Muscle layer of duodenum (tissue), 2 donors: Measurements from ENCODE around the gene CYSRT1.

Experiments
- H3K27ac ChIP-seq: one replicate; pipeline ENCODE4 v1.7.0; 2013; ENCODE audit warnings: mild to moderate bottlenecking, low read length
- H3K27me3 ChIP-seq: one replicate; pipeline ENCODE4 v1.7.0; 2013; ENCODE audit warnings: low read depth, mild to moderate bottlenecking, control low read depth, low read length
- H3K36me3 ChIP-seq, 2 donors: one replicate each; pipeline ENCODE4 v1.7.0; 2013; ENCODE audit warnings: low read length in 2 of 2, control low read depth in 1 of 2, mild to moderate bottlenecking in 1 of 2; ENCODE audit not compliant: insufficient read depth in 2 of 2, control insufficient read depth in 1 of 2
- H3K4me1 ChIP-seq, 2 donors: one replicate each; pipeline ENCODE4 v1.7.0; 2013; ENCODE audit warnings: low read length in 2 of 2, mild to moderate bottlenecking in 2 of 2, control low read depth in 1 of 2, moderate library complexity in 1 of 2; ENCODE audit not compliant: insufficient read depth in 2 of 2, control insufficient read depth in 1 of 2
- H3K4me3 ChIP-seq, 2 donors: one replicate each; pipeline ENCODE4 v1.7.0; 2013; ENCODE audit warnings: low read length in 2 of 2, low read depth in 1 of 2, mild to moderate bottlenecking in 1 of 2
- H3K9me3 ChIP-seq, 2 donors: one replicate each; pipeline ENCODE4 v1.7.0; 2013; ENCODE audit warnings: low read length in 2 of 2, control low read depth in 1 of 2, mild to moderate bottlenecking in 1 of 2; ENCODE audit not compliant: control insufficient read depth in 1 of 2
- donor health status: healthy.

Gene CYSRT1

DNA sequence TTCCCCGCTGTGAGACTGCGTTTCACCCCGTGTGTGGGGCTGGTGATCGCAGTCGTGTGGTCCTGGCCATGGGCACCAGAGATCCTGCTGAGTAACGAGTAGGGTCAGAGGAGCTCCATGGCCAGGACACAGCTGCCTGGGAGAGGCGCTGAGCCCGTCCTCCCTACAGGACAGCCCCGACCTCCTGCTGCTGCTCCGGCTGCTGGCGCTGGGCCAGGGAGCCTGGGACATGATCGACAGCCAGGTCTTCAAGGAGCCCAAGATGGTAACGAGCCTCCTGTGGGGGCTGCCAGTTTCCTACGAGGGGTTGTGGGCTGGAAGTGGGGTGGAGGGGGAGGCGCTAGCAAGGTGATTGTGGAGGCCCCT is 41.2 kb downstream of the CYSRT1 start:
- Histone ChIP-seq H3K27ac (no peak overlapping the region), H3K36me3 (peaks cover 17 to 46% of the 10 kb centered on the region in 2 donors), H3K9me3 (no peaks in the 10 kb centered on the region), H3K27me3 (no peaks in the 10 kb centered on the region), H3K4me3 (no peak overlapping the region), H3K4me1 (peaks cover 4 to 11% of the 10 kb centered on the region in 2 donors)

DNA sequence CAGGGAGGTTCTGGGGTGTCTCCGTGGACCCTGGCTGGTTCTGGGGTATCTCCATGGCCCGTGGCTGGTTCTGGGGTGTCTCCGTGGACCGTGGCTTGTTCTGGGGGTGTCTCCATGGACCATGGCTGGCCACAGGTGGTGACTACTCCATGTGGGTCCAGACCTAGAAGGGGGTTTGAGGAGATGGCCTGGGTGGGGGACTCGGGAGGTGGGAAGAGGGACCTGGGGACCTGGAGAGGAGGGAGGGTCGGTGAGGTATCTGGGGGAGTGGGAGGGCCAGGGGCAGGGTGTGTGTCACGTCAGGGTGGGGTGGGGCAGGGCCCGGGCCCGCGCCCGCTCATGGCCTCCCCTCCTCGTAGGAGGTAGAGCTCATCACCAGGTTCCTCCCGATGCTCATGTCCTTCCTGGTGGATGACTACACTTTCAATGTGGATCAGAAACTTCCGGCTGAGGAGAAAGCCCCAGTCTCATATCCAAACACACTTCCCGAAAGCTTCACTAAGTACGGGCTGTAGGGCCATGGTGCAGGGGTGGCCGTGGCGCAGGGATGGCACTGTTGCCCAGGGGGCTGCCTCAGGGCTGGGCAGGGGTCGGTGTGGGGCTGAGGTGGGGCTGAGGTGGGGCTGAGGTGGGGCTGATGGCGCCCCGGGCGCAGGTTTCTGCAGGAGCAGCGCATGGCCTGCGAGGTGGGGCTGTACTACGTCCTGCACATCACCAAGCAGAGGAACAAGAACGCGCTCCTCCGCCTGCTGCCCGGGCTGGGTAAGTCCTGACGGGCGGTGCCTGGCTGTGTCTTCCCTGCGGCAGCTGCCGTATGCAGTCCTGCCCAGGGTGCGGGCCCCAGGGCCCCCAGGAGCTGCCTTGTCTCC is 41.8 kb downstream of the CYSRT1 start:
- peaks cover 4 to 11% of the 10 kb centered on the region in 2 donors for H3K4me1 ChIP-seq
- no peaks in the 10 kb centered on the region for H3K9me3 ChIP-seq
- no peak overlapping the region for H3K27ac ChIP-seq
- no peaks in the 10 kb centered on the region for H3K27me3 ChIP-seq
- H3K4me3 ChIP-seq: no peak overlapping the region
- H3K36me3 ChIP-seq: peaks cover 17 to 50% of the 10 kb centered on the region in 2 donors

DNA sequence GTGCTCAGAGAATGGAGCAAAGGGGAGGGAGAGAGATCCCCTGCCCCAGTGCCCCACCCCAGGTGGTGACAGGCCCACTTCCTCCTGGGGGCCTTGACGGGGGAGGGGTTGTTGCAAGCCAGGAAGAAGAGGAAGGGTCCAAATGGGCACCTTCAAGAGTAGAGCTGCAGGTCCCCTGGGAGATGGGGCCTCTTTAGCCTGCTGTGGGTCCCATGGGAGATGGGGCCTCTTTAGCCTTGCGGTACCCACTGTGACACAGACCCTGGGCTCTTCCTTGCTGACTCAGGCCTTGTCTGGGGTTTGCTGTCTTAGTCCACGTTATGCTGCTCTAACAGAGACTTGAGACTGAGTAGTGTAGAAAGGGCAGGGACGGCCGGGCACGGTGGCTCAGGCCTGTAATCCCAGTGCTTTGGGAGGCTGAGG is 43.0 kb downstream of the CYSRT1 start:
- H3K36me3 ChIP-seq: peaks cover 21 to 61% of the 10 kb centered on the region in 2 donors

DNA sequence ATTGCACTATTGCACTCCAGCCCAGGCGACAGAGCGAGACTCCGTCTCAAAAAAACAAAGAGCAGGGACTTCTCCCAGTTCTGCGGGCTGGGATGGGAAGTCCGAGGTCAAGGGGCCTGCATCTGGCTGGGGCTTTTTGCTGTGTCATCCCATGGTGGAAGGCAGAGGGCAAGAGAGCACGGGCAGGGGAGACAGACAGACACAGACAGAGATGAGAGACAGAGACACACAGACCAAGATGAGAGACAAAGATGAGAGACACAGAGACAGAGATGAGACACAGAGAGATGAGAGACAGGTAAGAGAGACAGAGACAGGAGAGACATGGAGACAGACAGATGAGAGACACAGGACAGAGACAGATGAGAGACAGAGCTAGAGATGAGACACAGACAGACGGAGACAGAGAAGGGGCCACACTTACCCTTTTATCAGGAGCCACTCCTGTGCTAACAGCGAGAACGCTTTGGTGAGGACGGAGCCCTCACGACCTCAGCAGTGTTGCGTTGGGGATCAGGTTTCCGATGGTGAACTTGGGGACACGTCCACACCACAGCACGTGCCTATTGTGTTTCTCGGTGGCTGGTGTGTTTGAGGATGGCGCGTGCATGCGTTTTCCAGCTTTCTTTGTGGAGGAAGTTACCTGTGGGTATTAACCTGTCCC is 43.7 kb downstream of the CYSRT1 start:
- Histone ChIP-seq H3K27me3 (no peaks in the 10 kb centered on the region), H3K4me1 (peaks cover 4 to 11% of the 10 kb centered on the region in 2 donors), H3K36me3 (peaks cover 21 to 63% of the 10 kb centered on the region in 2 donors), H3K4me3 (no peak overlapping the region), H3K27ac (no peak overlapping the region), H3K9me3 (no peaks in the 10 kb centered on the region)

More for the DNA sequence above, 43.0 kb downstream of the CYSRT1 start:
- Histone ChIP-seq H3K27me3 (no peaks in the 10 kb centered on the region), H3K4me1 (peaks cover 4 to 11% of the 10 kb centered on the region in 2 donors), H3K9me3 (no peaks in the 10 kb centered on the region), H3K27ac (no peak overlapping the region), H3K4me3 (no peak overlapping the region)

DNA sequence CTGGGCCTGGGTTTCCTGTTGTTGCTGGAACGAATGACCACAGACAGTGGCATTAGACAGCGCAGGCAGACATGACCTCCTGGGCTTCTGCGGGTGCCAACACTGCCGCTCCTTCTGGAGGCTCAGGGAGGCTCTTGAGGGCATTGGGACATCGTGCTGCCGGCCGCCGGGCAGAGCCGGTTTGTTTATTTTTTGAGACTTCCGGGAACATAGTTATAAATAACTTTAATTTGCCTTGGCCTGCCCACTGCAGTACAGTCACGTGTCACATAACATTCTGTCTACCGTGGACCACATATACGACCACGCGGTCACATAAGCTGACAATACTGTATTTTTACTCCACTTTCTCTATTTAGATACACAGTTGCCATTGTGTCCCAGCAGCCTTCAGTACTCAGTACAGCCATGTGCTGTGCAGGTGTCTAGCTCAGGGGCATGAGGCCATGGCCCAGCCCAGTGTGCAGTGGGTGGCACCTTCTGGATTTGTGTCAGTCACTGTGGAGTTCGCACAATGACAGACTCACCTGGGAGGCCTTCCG is 44.3 kb downstream of the CYSRT1 start:
- H3K27me3 ChIP-seq: no peaks in the 10 kb centered on the region
- peaks cover 4 to 11% of the 10 kb centered on the region in 2 donors for H3K4me1 ChIP-seq
- H3K27ac ChIP-seq: no peak overlapping the region
- no peaks in the 10 kb centered on the region for H3K9me3 ChIP-seq
- no peak overlapping the region for H3K4me3 ChIP-seq
- peaks cover 21 to 63% of the 10 kb centered on the region in 2 donors for H3K36me3 ChIP-seq

DNA sequence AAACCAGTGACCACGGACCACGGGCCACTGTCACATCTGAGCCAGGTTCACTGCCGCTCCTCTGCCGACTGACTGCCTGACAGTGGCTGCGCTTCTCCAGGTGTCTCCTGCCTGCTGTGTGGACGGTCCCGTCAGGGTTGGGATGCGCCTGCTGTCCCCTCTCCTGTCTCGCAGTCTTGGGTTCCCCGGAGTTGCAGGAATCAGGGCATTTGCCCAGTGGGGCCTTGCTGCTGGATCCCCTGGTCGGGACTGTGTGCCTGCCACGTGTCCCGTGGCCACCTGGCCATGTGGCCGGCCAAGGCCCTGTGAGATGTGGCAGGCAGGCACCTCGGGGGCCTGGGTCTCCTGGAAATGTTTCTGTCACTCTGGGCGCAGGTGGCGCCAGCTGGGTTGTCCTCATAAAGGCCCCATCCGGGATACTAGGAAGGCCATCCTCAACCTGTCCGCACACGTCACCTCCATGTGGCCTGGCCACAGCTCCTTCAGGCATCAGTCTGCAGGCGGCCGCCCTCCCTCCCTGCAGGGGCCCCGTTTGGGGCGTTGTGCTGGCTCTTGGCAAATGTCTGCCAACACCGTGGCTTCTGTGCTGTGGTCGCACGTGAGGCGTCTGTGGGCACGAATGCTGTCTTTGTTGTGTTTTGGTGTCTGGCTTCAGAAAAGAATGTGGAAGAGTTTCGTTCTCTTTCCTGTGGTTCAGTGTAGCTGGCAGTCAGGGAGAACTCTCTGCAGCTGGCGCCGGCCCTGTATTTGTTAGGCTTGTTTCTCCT is 46.1 kb downstream of the CYSRT1 start:
- Histone ChIP-seq H3K9me3 (no peaks in the 10 kb centered on the region), H3K27me3 (no peaks in the 10 kb centered on the region), H3K4me3 (no peak overlapping the region), H3K36me3 (peaks cover 21 to 53% of the 10 kb centered on the region in 2 donors), H3K4me1 (peaks cover 6 to 17% of the 10 kb centered on the region in 2 donors), H3K27ac (no peak overlapping the region)

DNA sequence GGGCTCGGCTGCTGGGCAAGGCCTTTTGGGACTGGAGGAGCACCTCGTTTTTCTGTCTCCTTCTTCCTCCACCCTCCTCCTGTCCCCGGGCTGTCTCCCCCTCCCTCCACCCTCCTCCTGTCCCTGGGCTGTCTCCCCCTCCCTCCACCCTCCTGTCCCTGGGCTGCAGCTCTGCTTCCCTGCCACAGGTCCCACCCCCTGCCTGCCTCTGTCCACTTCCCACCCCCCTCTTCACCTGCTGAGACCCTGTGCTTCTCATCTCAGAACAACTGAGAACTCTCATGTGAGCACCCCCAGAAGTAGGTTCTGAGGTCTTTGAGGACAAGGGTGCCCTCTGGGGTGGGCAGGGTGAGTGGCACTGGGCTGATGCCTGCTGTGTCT is 46.7 kb downstream of the CYSRT1 start:
- no peak overlapping the region for H3K4me3 ChIP-seq
- H3K27me3 ChIP-seq: no peaks in the 10 kb centered on the region
- peaks cover 11 to 22% of the 10 kb centered on the region in 2 donors for H3K4me1 ChIP-seq
- no peaks in the 10 kb centered on the region for H3K9me3 ChIP-seq
- H3K27ac ChIP-seq: no peak overlapping the region
- peaks cover 18 to 47% of the 10 kb centered on the region in 2 donors for H3K36me3 ChIP-seq

DNA sequence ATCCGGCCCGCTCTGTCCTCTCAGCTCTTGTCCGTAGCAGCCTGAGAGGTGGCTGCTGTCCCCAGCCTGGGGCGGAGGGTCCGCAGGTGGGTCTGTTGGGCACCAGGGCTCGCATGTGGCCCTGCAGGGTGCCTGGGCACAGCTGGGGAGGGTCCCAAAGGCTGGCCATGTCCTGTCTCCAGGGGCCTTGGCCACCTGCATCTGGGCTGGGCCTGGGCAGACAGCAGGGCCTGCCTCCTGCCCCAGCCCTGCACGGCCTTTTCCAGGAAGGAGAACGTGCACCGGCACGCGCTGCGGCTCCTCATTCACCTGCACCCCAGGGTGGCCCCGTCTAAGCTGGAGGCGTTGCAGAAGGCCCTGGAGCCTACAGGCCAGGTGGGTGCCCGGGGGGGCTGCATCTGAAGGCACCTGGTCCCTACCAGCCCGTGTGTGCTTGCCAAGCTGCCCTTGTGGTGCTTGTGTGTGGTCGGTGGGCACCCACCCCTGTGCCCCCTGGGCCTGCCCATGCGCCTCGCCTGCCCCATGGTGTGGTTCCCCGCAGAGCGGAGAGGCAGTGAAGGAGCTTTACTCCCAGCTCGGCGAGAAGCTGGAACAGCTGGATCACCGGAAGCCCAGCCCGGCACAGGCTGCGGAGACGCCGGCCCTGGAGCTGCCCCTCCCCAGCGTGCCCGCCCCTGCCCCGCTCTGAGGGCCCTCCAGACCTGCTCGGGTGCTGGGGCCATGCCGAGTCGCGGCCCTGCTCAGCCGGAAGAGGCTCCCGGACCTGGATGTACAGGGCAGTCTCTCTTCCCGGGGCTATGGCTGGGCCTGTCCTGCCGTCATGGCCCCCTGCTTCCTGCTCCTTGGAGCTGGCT is 47.5 kb downstream of the CYSRT1 start:
- Histone ChIP-seq H3K27me3 (no peaks in the 10 kb centered on the region), H3K27ac (no peak overlapping the region), H3K36me3 (peaks cover 15 to 39% of the 10 kb centered on the region in 2 donors), H3K9me3 (no peaks in the 10 kb centered on the region), H3K4me3 (no peak overlapping the region), H3K4me1 (peaks cover 12 to 29% of the 10 kb centered on the region in 2 donors)

DNA sequence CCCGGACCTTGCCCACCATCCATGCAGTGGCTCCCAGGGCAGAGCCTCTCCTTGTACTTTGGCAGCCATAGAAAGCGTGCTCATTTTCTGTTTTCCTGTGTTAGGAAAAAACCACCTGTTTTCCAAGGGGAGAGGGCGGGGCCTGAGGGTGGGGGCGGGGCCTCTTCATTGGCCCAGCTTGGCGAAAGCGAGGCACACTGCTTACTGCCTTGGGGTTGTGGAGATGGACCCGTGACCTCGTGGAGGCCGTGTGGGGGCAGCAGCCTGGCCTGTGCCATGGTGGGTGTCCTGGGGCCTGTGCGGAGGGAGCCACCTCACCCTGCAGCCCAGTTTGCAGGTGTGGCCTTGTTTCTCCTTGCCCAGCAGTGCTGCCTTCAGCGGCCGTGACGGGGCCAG is 48.1 kb downstream of the CYSRT1 start:
- H3K4me3 ChIP-seq: no peak overlapping the region
- no peaks in the 10 kb centered on the region for H3K9me3 ChIP-seq
- H3K4me1 ChIP-seq: peaks cover 12 to 29% of the 10 kb centered on the region in 2 donors
- no peaks in the 10 kb centered on the region for H3K27me3 ChIP-seq
- peaks cover 10 to 33% of the 10 kb centered on the region in 2 donors for H3K36me3 ChIP-seq
- H3K27ac ChIP-seq: no peak overlapping the region

DNA sequence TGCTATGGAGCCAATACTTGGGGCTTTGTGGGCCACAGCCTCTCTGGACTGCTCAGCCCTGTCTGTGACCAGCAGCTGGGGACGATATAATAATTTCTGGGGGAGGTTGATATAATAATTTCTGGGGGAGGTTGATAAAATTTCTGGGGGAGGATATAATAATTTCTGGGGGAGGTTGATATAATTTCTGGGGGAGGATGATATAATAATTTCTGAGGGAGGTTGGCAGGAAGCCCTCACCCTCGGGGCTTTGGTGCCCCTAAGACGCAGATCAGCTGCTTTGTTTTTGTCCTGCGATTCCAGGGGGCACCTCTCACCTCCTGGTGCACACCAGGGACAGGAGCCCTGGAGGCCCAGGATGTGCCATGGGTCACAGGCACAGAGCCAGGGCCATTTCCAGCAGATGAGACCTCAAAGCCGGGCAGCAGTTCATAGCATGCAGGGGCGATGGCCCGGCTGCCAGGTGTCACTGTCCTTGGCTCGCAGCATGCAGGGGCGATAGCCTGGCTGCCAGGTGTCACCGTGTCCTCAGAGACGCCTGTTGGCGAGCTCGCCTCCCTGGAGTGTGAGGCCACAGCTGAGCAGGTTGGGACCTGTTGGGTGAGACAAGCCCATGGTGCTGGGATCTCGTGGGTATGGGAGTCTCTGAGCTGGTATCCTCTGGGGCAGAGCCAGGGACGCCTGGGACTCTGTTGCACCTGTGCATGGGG is 48.8 kb downstream of the CYSRT1 start:
- Histone ChIP-seq H3K4me1 (peaks cover 12 to 29% of the 10 kb centered on the region in 2 donors), H3K36me3 (peaks cover 9 to 33% of the 10 kb centered on the region in 2 donors), H3K9me3 (no peaks in the 10 kb centered on the region), H3K4me3 (no peak overlapping the region), H3K27me3 (no peaks in the 10 kb centered on the region), H3K27ac (peak overlapping the region; percentile 51)
